HEK293T (cell line): Measurements from ENCODE around the gene PIGZ.

ENCODE experiments used
- ARNT ChIP-seq: fragments of 450-650 bp; IDR thresholded peaks from 2 replicates; pipeline ENCODE4 v1.6.1; 2017; ENCODE audit warnings: mild to moderate bottlenecking
- BHLHE40 ChIP-seq: fragments of 450-650 bp; IDR thresholded peaks from 2 replicates; pipeline ENCODE4 v1.6.1; 2016; ENCODE audit warnings: mild to moderate bottlenecking, moderate library complexity, borderline replicate concordance
- CTBP1 ChIP-seq: fragments of 450-650 bp; IDR thresholded peaks from 2 replicates; pipeline ENCODE4 v1.6.1; 2016; ENCODE audit warnings: borderline replicate concordance
- ELF4 ChIP-seq: fragments of 450-650 bp; IDR thresholded peaks from 2 replicates; pipeline ENCODE4 v1.6.1; 2017; ENCODE audit warnings: antibody characterized with exemption
- HDGF ChIP-seq: fragments of 450-650 bp; IDR thresholded peaks from 2 replicates; pipeline ENCODE4 v1.6.1; 2017; ENCODE audit warnings: antibody characterized with exemption, borderline replicate concordance
- NFRKB ChIP-seq: fragments of 450-650 bp; IDR thresholded peaks from 2 replicates; pipeline ENCODE4 v1.6.1; 2016; ENCODE audit warnings: mild to moderate bottlenecking, moderate library complexity
- SP1 ChIP-seq: fragments of 450-650 bp; IDR thresholded peaks from 2 replicates; pipeline ENCODE4 v1.6.1; 2017
- SUZ12 ChIP-seq: fragments of 450-650 bp; IDR thresholded peaks from 2 replicates; pipeline ENCODE4 v1.6.1; 2016; ENCODE audit warnings: mild to moderate bottlenecking
- ZNF384 ChIP-seq: fragments of 450-650 bp; IDR thresholded peaks from 2 replicates; pipeline ENCODE4 v1.6.1; 2016
- TF ChIP-seq, protein P1 (sequence below): fragments of 450-650 bp; IDR thresholded peaks from 2 replicates; pipeline ENCODE4 v1.6.1; 2016

DNA sequence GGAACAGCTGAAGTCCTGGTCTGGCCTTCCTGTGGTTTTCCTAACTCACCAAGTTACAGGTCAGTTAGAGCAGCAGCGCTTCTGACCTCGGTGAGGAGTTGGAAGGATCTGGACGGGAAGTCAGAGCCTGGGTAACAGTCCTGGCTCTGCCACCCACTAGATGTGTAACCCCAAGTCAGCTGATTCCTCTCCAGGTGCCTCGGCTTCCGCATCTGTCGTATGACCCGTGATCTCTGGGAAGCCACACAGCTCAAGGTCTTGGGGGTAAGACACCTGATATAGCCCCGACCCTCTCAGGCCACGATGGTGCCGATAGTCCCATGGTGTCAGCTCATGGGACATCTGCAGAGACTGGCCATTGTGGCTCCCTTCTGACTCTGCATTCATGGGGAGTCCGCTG is 8.3 kb upstream of the PIGZ start:
- TF ChIP-seq SUZ12 (no peak), SP1 (no peak), BHLHE40 (no peak), ZNF384 (no peak), ARNT (no peak), NFRKB (no peak), CTBP1 (no peak), HDGF (no peak), ELF4 (no peak)
- TF ChIP-seq, protein P1, sequence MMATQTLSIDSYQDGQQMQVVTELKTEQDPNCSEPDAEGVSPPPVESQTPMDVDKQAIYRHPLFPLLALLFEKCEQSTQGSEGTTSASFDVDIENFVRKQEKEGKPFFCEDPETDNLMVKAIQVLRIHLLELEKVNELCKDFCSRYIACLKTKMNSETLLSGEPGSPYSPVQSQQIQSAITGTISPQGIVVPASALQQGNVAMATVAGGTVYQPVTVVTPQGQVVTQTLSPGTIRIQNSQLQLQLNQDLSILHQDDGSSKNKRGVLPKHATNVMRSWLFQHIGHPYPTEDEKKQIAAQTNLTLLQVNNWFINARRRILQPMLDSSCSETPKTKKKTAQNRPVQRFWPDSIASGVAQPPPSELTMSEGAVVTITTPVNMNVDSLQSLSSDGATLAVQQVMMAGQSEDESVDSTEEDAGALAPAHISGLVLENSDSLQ = no peak
